RCC 7860 (cell line): ENCODE results near the gene PPP1R15A.
A peak's percentile ranks its signal among the peaks of the same experiment; 100 is the strongest.
"Not testable (repeated sequence)": the region's sequence is repeated elsewhere in the genome, so short reads cannot be mapped to it uniquely, and the experiment has no call there.

ENCODE experiments used
- DNase-seq: peaks from one replicate; pipeline ENCODE4 v3.0.0-alpha.2; 2015; ENCODE audit warnings: low spot score
- FAIRE-seq: peaks from 2 replicates; lab custom pipeline; 2012; peaks lifted over from hg19 to GRCh38; lab: Jason Lieb, UNC

The PPP1R15A gene

DNA sequence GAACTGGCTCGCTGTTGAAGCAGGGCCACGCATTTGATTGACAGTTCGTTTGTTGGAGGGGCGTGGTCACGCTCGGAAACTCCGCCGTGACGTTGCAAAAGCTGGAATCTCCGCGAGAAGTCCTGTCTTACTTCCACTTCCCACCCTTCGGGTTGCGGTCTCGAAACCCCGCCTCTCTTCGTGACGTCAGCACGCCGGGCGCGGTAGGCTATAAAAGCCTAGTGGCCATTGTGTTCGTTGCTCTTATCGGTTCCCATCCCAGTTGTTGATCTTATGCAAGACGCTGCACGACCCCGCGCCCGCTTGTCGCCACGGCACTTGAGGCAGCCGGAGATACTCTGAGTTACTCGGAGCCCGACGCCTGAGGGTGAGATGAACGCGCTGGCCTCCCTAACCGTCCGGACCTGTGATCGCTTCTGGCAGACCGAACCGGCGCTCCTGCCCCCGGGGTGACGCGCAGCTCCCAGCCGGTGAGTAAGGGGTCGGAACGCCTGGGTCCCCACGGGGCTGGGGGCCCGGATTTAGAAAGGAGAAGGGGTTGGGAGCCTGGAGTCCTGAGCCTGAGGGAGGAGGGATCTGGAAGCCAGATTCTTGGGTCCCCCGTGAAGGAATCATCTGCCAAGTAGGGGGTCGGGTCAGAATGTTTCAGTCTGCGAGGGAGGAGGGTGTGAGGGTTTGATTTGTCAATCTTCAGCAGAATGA lies at the start of gene PPP1R15A:
PPP1R15A (plus strand) TSS at position 240 of the 702 bp plus-strand sequence. CDS start 813 bp downstream, outside the sequence.
- peak; percentile 93 for DNase-seq
- peak; percentile 77 for FAIRE-seq

DNA sequence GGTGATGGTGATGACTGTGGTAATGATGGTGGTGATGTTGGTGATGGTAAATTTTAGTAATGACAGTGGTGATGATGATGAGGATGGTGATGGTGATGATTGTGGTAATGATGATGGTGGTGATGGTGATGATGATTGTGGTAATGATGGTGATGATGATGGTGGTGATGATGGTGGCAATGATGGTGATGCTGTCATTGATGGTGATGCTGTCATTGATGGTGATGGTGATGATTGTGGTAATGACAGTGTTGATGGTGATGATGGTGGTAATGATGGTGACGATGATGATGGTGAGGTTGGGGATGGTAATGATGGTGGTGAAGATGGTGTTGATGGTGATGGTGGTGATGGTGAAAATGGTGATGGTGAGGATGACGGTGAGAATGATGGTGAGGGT lies 49.7 kb upstream of the PPP1R15A start:
- no peak for FAIRE-seq
- DNase-seq = no peak

DNA sequence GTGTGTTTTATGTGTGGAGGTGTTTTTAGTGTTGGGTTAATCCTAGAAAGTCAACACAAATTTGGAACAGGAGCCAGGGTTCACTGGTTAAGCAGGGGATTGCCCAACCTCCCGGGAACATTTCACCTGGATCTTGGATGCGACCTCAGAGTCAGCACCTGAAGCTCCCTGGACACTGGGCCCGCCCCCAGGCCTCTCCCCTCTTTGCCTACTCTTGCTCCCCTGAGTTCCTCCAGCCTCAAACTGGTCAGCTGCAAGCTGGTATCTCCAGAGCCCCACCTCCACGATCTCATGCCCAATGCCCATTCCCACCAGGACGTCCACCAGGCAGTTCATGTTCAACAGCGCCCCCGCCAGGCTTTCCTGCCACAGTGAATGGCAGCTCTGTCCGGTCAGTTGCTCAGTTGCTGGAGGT lies 45.6 kb upstream of the PPP1R15A start:
- DNase-seq (no peak), FAIRE-seq (no peak)

DNA sequence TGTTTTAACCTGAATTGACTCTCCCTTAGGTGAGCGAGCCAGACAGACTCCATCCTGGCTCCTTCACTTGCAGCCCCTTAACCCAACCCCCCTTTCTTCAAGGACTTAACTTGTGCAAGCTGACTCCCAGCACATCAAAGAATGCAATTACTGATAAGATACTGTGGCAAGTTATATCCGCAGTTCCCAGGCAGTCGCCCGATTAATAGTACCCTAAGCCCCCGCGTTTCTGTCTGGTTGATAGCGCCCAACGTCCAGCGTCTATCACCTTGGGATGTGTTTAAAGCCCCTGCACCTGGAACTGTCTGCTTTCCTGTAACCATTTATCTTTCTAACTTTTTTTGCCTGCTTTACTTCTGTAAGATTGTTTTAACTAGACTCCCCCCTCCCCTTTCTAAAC lies 42.1 kb upstream of the PPP1R15A start:
- FAIRE-seq = no peak
- no peak for DNase-seq

DNA sequence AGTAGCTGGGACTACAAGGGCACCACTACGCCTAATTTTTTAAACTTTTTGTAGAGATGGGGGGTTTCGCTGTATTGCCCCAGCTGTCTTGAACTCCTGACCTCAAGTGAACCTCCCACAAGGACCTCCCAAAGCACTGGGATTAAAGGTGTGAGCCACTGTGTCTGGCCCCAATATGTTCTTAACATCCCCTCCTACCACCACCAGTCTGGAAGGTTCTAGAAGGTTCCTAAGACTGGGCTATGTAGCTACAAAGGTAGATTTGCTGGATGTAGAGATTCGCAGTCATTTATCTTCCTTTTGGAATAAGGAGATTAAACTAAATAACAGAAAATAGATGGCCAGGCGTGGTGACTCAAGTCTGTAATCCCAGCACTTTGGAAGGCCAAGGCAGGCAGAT lies 41.3 kb upstream of the PPP1R15A start:
- DNase-seq = no peak
- FAIRE-seq = no peak

DNA sequence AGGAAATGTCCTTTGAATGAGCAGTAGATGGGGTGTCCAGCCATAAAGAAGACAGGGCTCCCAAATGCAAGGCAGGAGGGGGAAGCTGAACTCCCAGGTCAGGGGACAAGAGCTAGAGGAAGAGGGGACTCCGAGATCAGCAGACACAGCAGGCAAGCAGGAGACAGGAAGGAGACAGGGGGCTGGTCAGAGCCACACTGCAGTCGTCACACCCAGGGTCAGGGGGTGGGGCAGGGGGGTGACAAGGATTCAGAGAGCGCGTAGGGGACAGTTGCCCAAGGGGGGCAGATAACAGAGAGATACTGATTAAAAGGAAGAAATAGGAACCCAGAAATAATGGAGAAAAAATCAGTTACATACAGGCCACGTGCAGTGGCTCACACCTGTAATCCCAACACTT lies 39.2 kb upstream of the PPP1R15A start:
- FAIRE-seq (no peak), DNase-seq (no peak)

DNA sequence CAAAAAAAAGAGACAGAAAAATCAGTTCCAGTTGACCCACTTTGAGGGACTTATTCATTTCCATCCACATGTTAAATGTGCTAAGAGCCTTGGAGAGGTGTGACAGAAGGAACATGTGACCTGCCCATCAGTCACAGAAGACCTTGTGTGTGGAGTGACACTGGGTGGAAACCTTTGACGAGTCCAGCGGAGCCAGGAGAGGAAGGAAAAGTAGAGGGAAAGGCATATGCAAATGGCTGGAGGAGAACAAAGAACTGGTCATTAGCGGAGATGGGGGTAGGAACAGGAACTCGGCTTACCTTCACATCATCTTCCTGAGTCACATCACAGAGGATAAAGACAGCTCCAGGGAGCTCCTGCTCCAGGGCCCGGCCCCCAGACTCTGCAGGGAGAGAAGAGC lies 38.2 kb upstream of the PPP1R15A start:
- no peak for FAIRE-seq
- DNase-seq = no peak

DNA sequence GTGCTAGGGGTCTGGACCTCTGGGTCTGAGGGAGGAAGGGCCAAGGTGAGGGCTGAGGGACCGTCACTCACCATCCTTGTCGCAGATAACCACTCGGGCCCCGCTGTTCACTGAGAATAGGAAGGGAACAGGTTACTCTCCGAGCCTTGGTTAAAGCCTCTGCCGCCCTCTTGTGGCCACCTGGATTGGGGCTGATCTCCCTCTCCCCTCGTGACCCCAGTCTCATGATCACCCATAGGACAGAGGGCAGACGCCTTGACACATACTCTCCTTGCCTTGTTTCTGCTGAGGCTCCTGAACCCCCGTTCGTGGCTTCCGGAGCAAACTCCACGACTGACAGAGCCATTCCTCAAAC lies 36.5 kb upstream of the PPP1R15A start:
- FAIRE-seq (no peak), DNase-seq (peak; percentile 55)

DNA sequence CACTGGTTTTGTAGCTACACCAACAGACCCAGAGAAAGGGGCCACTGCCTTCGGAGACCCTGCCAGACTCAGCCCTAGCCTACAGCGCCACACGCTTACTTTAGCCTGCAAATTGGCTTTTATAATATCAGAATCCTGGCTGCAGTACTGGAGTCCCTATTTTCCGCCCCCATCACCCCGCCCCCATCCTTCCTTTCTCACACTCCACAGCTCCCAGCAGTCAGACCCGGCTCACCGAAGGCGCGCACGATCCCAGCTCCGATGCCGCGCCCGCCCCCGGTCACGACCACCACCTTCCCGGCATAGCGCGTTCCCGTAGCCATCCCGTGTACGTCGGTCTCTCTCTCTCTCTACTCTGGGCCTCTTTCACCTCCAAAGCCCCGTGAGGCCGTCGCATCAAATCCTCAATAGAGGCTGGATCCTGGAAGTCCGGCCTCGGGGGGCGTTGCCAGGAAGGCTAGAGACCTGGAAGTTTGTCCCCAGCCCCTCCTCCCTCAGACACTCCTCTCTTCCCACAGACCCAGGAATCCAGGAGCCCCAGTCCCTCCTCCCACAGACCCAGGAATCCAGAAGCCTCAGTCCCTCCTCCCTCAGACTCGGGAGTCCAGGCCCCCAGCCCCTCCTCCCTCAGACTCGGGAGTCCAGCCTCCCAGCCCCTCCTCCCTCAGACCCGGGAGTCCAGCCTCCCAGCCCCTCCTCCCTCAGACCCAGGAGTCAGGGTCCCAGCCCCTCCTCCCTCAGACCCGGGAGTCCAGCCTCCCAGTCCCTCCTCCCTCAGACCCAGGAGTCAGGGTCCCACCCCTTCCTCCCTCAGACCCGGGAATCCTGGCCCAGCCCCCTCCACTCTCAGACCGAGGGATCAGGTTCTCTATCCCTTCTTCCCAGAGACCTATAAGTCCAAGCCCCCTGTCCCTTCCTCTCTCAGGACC lies 35.9 kb upstream of the PPP1R15A start, which contains the start of gene HSD17B14:
HSD17B14 (minus strand) TSS at position 403 of the 929 bp plus-strand sequence; CDS start at position 323, 80 bp downstream.
- FAIRE-seq = no peak

DNA sequence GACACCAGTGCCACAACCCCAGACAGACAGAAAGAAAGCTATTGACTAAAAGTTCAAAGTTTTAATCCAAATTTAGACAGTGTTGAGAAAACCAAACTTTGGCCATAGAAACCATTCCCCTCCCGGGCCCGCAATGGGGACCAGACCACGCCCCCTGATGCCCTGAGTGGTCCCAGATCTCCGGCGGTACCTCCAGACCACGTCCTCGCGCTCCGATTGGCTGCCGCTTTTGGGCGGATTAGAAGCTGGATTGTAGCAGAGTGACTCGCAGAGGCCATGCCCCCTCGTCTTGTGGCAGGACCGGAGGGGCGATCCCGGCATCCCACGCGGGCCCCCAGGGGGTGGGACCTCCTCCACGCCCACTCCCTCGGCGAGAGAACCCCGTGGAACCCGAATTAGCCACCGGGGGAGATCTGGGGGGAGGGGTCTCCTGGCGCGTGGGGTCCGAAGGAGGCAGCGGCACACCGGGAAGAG lies 35.1 kb upstream of the PPP1R15A start:
- DNase-seq (no peak), FAIRE-seq (no peak)

More for the DNA sequence above, 35.9 kb upstream of the PPP1R15A start, which contains the start of gene HSD17B14:
- DNase-seq = no peak

DNA sequence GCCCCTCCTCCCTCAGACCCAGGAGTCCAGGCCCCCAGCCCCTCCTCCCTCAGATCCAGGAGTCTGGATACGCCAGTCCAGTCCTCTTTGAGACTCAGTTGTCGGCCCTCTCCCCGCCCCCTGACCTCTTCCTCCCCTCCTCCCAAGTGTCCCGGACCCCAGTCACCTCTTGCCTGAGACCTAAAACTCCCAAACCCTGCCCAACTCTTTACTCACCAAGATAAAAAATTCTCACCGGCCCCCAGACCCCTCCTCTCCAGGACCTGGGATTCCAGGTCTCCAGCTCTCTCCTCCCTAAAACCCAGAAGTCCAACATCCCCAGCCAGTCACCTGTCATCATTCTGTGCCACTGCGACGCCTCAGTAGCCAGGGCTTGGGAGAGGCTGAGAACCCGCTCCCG lies 34.5 kb upstream of the PPP1R15A start:
- FAIRE-seq (no peak), DNase-seq (no peak)

DNA sequence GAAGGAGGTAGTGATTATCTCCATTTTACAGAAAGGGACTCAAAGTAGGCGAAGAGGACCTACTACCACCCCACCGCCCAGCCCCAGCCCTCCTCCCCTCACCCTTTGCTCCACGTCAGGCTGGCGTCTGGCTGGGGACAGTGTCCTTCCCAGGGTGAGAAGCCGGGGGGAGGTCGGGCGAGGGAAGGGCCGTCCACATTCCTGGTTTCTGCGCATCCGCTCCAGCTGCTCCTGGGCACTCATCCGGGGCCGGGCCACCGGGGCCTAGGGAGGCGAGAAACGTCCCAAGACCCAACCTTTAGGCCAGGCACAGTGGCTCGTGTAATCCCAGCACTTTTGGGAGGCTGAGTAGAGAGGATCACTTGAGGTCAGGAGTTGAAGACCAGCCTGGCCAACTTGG lies 31.2 kb upstream of the PPP1R15A start:
- no peak for DNase-seq
- FAIRE-seq = no peak

DNA sequence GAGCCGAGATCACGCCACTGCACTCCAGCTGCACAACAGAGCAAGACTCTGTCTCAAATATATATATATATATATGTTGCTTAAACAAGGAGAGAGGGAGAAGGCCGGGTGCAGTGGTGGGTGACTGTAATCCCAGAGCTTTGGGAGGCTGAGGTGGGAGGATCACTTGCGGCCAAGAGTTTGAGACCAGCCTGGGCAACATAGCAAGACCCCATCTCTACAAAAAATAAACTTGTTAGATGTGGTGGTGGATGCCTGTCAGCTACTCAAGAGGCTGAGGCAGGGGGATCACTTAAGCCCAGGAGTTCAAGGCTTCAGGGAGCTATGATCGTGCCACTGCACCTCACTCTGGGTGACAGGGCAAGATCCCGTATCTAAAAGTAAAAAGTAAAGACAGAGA lies 30.6 kb upstream of the PPP1R15A start:
- DNase-seq = no peak
- no peak for FAIRE-seq

DNA sequence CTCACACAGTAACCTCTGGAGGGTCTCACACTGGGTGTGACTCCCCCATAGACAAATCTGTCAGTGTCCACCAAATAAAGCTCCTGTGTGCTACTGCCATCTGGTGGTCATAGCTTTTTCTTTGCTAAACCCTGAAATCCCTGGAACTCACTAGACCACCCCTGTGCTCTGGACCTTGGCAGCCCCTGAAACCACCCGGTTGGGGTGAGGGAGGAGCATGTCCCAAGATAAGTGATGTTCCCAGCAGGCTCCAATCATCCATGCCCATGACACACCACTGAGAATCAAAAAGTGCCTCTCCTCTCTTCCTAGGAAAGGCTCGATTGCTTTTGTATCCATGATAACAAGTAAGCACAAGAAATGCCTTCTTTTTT lies 29.4 kb upstream of the PPP1R15A start:
- no peak for FAIRE-seq

DNA sequence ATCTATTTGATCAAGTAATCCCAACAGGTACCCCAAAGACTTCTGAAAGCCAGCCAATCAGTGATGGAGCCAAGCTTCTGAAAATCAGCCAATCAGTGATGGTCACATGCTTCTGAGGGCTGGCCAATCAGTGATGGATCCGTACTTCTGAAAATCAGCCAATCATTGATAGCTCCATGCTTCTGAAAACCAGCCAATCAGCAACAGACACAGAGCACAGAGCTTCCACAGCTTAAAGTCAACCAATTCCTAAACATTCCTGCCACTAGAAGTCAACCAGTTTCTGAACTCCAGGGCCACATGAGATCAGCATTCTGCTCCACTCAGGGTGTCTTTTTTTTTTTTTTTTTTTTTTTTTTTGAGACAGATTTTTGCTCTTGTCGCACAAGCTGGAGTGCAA lies 27.7 kb upstream of the PPP1R15A start:
- FAIRE-seq (no peak), DNase-seq (peak; percentile 32)

More for the DNA sequence above, 29.4 kb upstream of the PPP1R15A start:
- peak; percentile 30 for DNase-seq

DNA sequence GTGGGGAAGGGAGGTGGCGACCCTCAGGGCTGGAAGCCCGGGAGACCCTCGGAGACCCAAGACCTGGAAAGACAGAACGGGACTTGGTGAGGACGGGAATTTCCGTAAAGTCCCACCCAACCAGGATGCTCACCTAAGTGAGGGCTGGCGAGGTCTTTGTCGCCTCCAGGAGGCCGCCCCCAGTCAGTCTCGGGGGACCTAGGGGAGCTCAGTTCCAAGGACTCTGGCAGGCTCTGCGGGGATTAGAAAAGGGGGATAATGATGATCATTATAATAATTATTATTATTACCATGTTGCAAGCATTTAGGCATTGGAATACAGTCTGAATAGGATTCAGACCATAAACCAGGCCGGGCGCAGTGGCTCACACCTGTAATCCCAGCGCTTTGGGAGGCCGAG lies 26.8 kb upstream of the PPP1R15A start:
- FAIRE-seq = no peak
- no peak for DNase-seq

DNA sequence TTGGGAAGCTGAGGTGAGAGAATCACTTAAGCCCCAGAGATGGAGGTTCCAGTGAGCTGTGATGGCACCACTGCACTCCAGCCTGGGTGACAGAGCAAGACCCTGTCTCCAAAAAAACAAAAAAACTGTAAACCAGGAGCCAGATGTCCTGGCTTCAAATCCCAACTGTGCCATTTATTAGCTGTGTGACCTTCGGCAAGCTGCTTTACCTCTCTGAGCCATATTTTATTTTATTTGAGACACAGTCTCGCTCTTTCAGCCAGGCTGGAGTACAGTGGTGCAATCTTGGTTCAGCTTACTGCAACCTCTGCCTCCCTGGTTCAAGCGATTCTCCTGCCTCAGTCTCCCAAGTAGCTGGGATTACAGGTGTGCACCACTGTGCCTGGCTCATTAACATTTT lies 25.6 kb upstream of the PPP1R15A start:
- FAIRE-seq, DNase-seq: not testable (repeated sequence)

DNA sequence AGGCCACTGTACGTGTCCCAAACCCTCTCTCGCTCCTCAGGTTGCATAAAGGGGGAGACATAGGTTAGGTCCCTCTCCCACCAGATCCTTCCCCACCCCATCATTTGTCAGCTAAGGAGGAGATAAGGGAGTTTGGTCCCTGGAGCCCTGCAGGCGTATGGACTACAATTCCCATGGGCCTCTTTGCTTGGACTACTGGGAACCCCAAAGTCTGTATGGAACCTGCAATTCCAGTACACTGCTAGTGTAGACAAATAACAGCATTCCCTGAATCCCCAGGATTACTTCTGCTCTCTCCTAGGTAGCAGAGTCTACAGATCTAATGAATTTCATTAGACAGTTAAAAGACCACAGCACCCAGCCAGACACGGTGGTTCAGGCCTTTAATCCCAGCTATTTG lies 19.9 kb upstream of the PPP1R15A start:
- DNase-seq (no peak), FAIRE-seq (no peak)

DNA sequence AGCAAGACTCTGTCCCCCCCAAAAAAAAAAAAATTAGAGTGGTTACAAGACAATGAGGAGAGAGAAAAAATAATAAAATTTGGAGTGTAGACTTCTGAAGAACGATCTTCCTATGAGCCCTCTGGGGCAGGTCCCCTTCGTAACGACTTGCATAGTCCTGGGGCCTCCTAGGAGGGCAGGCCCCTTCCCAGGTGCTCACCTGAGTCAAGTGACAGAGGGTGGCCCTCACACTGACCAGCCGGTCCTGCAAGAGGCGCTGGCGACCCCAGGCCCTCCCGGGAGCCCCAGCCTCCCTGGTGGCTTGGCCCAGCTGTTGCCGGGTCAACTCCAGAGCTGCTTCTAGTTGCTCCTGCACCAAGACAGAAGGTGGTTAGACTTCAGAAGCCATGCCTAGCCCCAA lies 18.7 kb upstream of the PPP1R15A start:
- no peak for DNase-seq
- FAIRE-seq = no peak

DNA sequence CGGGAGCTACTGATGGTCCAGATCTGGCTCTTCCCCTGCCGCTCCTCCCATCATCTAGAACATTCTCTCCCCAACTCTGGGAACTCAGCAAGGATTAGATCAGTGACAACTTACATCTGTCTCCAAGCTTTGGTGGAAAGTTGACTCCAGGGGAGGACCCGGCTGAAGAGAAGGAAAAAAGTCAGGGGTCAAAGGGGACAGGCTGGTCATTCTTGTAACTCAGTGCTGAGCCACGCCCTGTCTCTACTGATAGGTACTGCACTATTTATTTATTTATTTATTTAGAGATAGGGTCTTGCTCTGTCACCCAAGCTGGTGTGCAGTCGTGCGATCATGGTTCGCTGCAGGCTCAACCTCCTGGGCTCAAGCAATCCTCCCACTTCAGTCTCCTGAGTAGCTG lies 18.1 kb upstream of the PPP1R15A start:
- DNase-seq = no peak
- FAIRE-seq = no peak

DNA sequence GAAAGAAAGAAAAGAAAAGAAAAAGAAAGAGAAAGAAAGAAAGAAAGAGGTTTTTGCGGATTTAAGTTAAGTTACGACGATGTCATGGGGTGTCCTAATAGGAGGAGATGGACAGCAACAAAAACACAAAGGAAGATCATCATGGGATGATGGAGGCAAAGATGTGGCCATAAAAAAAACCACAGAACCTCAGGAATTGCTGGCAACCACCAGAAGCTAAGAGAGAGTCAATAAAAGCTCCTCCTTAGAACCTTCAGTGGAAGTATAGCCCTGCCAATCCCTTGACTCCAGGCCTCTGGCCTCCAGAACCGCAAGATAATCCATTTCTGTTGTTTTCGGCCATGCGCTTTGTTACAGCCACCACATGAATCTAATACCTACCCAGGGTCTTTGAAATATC lies 15.3 kb upstream of the PPP1R15A start:
- DNase-seq (no peak), FAIRE-seq (no peak)
